Measurements from ENCODE around the gene SULT6B1. TPM values are rescaled to one million over a fixed set of nuclear protein-coding genes. Genes with fewer than 3 reads are reported as not detected.
"Not testable (repeated sequence)": the region's sequence is repeated elsewhere in the genome, so short reads cannot be mapped to it uniquely, and the experiment has no call there.

SULT6B1 gene
- total RNA-seq, 1 donor from 2014 or later = not detected

DNA sequence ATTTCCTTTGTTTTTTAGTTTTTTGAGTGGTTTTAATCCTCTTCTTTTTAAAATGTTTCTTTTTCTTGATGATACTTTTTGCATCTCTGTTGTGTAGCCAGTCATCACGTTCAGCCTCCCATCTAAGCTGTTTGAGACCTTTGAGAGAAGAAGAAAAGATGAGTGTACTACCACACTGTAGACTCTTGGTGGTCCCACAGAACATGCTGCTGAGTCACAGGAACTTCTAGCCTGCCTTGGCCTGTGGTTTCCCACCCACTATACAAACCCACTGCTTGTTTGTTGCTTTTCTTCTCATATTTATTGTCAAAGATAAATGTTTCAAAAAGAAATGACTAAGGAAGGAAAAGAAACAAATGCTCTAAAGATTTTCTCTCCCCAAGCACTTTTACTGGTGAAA lies 13.3 kb upstream of the SULT6B1 start:
- Histone ChIP-seq H3K27me3 (no peaks in the 10 kb centered on the region), H3K36me3 (peaks cover 68% of the 10 kb centered on the region), H3K27ac (no peak overlapping the region), H3K9me3 (no peaks in the 10 kb centered on the region), H3K4me3 (no peak overlapping the region), H3K4me1 (peaks cover 12% of the 10 kb centered on the region)
- TF ChIP-seq, protein P1, sequence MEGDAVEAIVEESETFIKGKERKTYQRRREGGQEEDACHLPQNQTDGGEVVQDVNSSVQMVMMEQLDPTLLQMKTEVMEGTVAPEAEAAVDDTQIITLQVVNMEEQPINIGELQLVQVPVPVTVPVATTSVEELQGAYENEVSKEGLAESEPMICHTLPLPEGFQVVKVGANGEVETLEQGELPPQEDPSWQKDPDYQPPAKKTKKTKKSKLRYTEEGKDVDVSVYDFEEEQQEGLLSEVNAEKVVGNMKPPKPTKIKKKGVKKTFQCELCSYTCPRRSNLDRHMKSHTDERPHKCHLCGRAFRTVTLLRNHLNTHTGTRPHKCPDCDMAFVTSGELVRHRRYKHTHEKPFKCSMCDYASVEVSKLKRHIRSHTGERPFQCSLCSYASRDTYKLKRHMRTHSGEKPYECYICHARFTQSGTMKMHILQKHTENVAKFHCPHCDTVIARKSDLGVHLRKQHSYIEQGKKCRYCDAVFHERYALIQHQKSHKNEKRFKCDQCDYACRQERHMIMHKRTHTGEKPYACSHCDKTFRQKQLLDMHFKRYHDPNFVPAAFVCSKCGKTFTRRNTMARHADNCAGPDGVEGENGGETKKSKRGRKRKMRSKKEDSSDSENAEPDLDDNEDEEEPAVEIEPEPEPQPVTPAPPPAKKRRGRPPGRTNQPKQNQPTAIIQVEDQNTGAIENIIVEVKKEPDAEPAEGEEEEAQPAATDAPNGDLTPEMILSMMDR (IDR thresholded peaks at IDR 0.05) = no peak
- intact Hi-C loops (cut with DNase I) = no loop called here
- DNase-seq (no peak), ATAC-seq (no peak)

DNA sequence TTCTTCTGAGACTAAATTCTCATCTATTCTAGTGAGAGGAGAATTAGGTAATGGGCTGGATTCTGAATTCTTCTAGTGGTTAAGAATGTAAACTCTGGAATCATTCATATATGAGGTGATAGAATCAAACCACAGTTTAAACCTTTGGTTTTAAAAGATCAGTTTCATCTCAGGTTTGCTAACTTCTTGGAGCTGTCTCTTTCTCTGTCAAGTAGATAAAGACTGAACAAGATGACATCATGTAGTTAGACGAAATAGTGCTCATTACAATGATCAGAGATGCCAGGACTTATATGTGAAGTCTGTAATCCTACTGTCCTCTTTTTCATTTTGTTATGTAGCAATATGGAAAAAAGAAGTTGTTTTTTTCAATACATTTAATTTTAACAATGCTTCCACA lies 12.7 kb upstream of the SULT6B1 start:
- Histone ChIP-seq H3K27ac (no peak overlapping the region), H3K36me3 (peaks cover 62% of the 10 kb centered on the region), H3K4me3 (no peak overlapping the region), H3K27me3 (no peaks in the 10 kb centered on the region), H3K4me1 (peaks cover 12% of the 10 kb centered on the region), H3K9me3 (no peaks in the 10 kb centered on the region)
- TF ChIP-seq, protein P1 (IDR thresholded peaks at IDR 0.05) = no peak
- ATAC-seq (no peak), DNase-seq (no peak)
- intact Hi-C loops (cut with DNase I) = no loop called here

DNA sequence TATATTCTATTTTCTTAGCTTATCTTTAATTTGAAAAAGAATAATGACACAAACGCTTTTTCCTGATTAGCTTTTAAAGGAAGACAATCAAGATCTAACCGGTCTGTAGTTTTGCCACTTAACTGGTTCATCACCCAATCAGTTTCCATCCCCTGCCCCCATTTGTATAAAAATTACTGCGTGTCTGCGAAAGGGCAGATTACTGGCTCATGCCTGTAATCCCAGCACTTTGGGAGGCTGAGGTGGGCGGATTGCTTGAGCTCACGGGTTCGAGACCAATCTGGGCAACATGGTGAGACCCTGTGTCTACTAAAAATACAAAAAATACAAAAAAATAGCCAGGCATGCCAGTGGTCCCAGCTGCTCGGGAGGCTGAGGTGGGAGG lies 10.2 kb upstream of the SULT6B1 start:
- Histone ChIP-seq H3K4me1 (peaks cover 12% of the 10 kb centered on the region), H3K27me3 (no peaks in the 10 kb centered on the region), H3K36me3 (peaks cover 40% of the 10 kb centered on the region), H3K9me3 (no peaks in the 10 kb centered on the region), H3K4me3 (no peak overlapping the region), H3K27ac (no peak overlapping the region)
- intact Hi-C loops (cut with DNase I) = no loop called here
- TF ChIP-seq, protein P1 (IDR thresholded peaks at IDR 0.05) = no peak
- no peak for DNase-seq
- no peak for ATAC-seq

DNA sequence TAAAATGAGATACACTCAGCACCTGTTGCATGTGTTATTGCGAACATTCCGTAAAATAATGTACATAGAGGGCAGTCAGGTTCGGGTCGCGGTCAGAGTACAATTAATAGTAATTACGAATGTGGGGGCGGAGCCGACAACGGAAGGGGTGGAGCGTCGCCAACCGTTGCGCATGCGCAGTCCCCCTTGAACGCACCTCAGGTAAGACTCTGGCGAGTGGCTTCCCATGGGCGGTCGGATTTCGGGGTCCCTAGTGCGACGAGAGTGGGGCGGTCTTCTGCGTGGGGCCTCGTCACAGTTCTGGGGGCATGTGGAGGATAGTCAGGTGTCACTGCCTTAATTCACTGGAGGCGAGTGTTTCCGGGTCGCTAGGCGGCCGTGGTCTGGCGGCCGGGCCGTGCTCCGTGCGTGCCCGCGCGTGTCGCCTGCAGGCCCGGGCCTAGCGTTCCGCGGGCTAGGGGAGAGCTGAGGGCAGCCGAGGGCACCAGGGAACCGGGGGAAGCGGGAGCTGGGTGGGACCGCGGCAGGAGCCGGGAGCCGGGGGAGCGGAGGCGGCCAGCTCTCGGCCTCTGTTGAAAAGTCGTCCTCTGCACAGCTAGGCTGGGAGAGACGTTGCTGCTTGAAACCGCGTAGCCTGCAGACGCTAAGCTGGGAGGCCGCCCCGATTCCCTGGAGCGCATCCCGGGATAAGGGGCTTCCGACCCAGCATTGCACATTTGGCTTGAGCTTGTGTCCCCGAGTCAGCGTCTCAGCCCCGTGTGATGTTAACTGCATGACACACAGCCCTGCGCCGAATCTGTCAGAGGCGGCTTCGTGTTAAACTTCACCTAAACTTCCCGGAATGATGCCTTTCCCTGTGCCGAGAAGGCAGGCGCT lies 8.1 kb upstream of the SULT6B1 start, which contains the start of gene CEBPZOS:
Gene CEBPZOS, plus strand, starts transcription at position 177 of the 876 bp plus-strand sequence. CDS start 3,209 bp downstream, outside the sequence.
- TF ChIP-seq, protein P1 (IDR thresholded peaks at IDR 0.05) = no peak
- Histone ChIP-seq H3K9me3 (no peaks in the 10 kb centered on the region), H3K27ac (peak within 1 kb of the TSS; percentile 90), H3K27me3 (no peaks in the 10 kb centered on the region), H3K4me3 (peak within 1 kb of the TSS; percentile 90), H3K4me1 (peaks cover 12% of the 10 kb centered on the region), H3K36me3 (peaks cover 19% of the 10 kb centered on the region)
- DNase-seq = peak; percentile 93
- intact Hi-C loops (cut with DNase I) = no loop called here
- ATAC-seq = peak; percentile 95

DNA sequence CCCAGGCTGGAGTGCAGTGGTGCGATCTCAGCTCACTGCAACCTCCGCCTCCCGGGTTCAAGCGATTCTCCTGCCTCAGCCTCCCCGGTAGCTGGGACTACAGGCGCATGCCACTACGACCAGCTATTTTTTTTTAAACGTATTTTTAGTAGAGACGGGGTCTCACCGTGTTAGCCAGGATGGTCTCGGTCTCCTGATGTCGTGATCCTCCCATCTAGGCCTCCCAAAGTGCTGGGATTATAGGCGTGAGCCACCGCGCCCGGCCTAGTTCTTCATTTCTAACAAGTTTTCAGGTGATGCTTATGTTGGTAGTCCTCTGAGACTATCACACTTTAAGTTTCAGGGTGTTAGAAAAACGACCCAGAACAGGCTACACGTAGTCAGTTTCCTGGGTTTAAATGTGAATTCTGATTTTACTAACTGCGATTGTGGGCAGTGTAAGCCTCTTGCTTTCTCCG lies 7.4 kb upstream of the SULT6B1 start:
- H3K9me3 ChIP-seq; intact Hi-C loops (cut with DNase I); DNase-seq; ATAC-seq; H3K27me3 ChIP-seq: not testable (repeated sequence)
- H3K4me3 ChIP-seq = peak overlapping the region; percentile 90
- H3K36me3 ChIP-seq = peaks cover 12% of the 10 kb centered on the region
- H3K4me1 ChIP-seq = peaks cover 12% of the 10 kb centered on the region
- H3K27ac ChIP-seq = peak overlapping the region; percentile 90

DNA sequence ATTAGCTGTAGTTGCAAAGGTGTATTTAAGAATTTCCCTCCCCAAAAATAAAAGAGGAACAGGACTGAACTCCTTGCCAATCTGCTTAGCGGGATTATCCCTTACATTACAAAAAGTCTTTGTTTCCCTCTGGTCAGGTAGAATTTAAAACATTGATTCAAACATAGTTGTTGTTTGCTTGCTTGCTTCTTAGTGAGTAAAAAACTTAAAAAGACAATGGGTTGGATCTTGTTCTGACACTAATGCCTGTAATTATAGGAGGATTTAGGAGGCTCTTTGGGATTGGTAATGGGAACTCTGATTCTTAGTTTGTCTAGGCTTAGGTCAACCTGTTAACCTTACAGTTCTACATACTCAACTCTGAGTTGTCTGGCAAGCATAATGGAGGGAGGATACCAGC lies 4.1 kb upstream of the SULT6B1 start:
- ATAC-seq (no peak), DNase-seq (no peak)
- no peaks in the 10 kb centered on the region for H3K36me3 ChIP-seq
- H3K27me3 ChIP-seq = no peaks in the 10 kb centered on the region
- H3K9me3 ChIP-seq = no peaks in the 10 kb centered on the region
- TF ChIP-seq, protein P1 (IDR thresholded peaks at IDR 0.05) = no peak
- H3K4me1 ChIP-seq = peaks cover 7% of the 10 kb centered on the region
- no peak overlapping the region for H3K27ac ChIP-seq
- no peak overlapping the region for H3K4me3 ChIP-seq
- intact Hi-C loops (cut with DNase I) = no loop called here

Measured in upper lobe of right lung (tissue), 1 donor.